AG20443 (cell line): ENCODE results near the gene DOCK11.

Source experiments
- DNase-seq: peaks from one replicate; pipeline ENCODE4 v3.0.0; 2012; ENCODE audit warnings: low spot score, mixed read lengths

The DOCK11 gene

DNA sequence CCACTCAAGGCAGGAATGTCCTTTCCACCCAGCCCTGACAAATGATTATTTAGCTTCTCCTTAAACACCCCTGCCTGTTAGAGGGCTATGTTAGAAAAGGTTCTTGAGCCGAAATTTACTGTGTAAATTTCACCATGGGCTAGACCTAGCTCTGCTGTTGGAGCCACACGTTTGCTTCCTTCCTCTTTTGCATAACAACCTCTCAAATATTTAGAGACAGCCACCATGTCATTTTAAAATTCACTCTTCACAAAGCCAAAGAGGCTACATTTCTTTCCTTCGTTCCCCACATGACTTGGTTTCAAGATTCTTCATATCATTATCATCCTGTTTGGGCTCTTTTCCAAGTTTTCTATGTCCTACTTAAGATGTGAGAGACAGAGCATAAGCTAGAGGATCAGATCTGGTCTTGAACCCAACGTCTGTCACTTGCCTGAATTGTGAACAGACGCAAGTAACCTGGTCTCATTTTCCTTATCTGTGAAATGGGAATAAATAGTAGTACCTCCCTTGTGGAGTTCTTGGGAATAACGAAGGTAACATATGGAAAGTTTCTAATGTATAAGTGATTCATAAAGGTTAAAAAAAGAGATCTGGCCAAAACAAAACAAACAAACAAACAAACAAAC, 6.7 kb downstream of the DOCK11 start:
- DNase-seq = no peak

DNA sequence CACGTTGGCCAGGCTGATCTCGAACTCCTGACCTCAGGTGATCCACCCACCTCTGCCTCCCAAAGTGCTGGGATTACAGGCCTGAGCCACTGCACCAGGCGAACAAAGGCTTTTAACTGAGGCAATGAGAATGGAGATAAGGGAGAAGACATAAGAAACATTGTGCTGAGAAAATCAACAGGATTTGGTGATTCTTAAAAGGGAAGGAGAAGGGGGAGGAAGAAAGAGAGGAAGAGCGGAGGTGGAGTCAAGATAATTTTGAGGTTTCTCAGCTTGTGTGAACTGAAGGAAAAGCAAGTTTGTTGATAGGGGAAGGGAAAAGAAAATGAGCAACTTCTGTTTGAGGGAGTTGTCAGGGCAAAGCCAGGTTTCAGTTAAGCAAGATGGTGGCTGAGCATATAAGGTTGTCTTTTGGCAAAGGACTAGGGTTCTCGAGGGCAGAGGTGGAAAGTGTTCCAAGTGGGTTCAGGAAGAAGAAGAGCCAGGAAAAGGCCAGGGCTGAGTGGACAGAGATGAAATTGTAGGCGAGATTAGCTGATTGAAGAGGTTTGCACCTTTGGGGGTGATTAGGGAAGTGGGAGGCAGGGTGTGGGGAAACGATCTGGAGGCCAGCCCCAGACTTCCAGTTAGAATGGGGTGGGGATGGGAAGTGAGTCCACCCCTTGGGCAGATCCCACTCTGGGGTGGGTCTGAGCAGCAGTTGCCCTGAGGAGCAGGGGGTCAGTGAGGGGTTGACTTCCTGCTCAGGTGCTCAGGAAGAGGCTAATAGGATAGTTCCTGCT, 7.8 kb downstream of the DOCK11 start:
- DNase-seq = no peak

DNA sequence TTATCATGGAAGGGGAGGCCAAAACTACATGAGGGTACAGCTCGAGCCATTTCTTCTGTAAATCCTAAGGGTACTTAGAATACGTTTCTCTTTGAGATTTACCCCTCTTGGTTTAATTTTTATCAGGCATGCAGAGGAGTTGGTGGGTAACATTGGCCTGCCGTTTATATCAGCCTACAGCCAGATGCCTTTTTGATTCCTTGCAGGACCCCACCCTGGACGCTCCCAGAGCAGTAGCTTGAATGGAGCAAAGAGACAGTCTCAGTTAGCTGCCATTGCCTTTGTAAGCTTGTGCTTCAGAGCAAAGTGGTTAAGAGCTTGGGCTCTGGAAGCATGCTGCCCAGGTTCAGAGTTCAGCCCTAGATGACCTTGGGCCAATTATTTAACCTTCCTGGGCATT, 9.0 kb downstream of the DOCK11 start:
- no peak for DNase-seq

DNA sequence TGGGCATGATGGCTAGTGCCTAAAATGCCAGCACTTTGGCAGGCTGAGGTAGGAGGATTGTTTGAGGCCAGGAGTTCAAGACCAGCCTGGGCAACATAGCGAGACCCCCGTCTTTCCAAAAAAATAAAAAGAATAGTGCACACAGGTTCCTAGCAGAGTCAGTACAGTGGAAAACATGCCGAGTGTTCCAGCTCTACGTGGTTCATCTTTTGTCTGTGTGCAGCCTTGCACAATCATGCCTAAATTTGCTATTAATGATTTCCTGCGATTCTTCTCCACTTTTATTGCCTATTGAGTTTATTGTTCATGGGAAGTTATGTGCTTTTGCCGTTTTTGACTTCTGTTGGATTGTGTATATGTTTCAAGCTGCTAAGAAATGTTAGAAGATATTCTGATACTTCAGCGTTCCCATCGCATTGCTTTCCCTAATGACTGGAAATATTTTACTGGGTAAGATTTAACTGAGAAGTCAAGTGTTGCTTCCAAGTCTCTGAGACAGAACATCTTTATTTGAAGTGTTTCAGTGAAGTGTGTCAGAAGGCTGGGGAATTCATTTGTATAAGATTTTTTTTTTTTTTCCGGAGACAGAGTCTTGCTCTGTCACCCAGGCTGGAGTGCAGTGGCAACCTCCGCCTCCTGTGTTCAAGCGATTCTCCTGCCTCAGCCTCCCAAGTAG, 11.3 kb downstream of the DOCK11 start:
- DNase-seq = no peak

DNA sequence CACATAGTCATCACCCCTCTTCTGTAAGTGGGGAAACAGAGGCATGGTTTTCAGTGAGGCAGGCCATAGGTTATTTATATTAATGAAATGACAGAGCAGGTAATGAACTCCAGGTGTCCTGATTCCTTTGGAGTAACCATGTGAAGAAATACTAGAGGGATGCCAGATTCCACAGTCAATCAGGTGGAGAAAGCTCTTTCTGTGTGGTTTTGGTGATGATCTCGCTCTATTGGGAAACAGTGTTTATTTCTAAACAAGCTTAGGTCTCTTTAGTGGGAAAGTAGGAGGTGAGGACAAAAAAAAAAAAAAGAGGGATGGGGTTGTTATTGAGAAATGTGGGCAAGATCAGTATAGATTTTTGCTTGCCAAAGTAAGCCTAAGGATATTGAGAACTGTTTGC, 12.2 kb downstream of the DOCK11 start:
- DNase-seq = peak; percentile 16

DNA sequence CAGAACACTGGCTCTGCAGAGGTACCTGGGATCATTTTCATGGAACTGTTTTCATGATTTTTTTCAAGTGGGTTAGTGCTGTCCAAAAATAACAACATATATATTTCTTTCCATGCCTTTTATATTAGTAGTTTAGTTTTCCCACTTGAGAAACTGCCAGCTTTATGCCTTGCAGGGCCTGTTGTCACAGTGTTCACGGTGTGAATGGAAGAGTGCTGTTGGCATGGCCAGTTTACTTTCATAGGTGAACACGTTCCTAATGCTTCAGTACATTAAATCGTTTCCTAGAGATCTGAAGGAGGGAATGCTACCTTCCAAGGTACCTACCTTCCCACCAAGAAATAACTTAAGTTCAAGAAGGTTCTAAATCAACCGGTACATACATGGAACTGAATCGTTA, 12.6 kb downstream of the DOCK11 start:
- DNase-seq = no peak

DNA sequence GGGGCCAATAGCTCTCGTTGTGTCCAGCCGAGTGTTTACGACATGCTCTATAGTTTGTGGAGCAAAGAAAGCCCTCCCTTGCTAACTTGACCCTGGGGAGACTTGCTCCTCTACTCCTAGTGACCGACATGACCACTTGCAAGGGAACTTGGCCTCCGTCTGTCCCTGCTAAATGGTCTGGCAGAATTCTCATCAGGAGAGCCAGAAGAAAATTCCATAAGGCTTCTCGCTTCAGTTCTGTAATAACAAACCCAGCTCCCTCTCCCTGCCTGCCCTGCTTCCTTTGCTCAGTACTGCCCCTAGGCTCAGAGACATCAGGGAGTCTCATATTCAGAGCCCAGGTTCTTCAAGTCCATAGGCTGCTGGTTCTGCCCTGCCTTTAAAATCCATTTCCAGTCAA, 13.0 kb downstream of the DOCK11 start:
- DNase-seq = no peak

DNA sequence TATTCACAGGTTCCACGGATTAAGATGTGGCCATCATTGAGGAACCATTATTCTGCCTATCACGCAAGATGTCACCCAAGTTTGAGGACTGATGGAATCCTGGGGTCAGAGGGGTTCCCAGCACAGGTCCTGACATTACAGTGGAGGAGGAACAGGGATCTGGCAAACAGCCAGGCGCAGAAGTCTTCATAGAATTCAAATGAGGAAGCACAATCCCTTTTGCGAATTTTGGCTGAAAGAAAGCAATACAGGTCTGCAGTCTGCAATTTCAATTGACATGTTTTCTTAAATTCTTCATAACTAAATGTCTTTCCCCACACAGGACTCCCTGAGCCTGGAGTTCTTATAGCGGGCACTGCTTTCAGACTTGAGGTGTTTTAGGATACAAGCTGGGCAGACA, 14.5 kb downstream of the DOCK11 start:
- no peak for DNase-seq

DNA sequence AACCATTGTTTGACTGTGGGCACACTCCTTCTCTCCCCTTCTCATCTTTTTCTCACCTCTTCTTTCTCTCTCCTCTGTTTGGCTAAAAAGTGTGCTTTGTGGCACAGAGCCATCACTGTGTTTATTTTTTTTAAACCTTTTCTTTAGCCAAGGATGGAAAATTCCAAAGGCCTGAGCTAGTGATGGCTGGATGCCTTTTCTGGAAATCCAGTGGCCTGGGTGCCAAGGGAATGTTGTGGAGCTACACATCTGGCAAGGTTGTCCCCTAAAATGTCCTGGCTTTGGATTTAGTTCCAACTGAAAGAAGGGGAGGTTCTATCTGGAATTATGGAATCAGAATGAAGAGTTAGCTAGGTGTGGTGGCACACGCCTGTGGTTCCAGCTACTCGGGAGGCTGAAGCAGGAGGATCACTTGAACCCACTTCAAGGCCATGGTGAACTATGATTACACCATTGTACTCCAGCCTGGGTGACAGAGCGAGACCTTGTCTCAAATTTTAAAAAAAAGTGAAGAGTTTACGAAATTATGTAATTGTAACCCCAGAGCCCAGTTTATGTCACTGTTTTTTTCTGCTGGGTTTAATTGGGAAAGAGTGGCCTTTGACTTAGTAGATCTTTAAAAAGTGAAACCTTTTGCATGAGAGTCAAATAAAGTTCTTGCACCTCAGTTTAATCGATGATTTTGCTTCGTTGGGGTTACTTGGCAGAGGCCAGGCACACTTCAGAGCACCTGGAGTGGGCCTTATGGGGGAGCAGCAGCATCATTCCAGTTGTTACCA, 17.7 kb downstream of the DOCK11 start:
- peak; percentile 33 for DNase-seq

DNA sequence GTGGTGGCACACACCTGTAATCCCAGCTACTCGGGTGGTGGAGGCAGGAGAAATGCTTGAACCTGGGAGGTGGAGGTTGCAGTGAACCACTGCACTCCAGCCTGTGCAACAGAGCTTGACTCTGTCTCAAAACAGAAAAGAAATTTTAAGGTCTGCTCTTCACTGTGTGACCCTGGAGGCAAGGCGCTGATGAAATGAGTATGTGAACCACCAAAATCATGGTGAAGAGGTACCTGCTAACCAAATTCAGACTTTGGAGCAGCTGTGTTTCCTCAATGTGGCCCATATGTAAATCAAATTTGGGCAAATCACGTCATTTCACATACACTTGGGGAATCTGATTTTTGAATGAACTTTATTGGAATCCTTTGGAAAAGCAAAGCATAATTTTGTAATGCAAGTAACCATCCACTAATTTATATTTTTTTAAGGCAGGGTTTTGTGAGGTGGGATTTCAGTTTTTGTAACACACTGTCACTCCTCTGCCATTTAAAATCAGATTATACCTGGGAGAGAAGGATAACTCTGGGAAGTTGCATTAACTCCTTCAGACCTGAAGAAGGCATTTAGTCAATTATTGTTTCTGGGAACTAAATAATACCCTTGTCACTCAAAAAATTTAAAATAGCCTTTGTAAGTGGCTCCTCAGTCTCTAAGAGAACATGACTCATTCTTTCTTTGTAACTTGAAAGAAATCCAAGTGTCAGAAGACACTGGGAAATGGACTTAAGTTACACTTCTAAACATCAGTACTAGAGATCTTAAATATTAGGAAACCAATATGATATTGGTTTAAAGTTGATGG, 24.0 kb downstream of the DOCK11 start:
- no peak for DNase-seq

DNA sequence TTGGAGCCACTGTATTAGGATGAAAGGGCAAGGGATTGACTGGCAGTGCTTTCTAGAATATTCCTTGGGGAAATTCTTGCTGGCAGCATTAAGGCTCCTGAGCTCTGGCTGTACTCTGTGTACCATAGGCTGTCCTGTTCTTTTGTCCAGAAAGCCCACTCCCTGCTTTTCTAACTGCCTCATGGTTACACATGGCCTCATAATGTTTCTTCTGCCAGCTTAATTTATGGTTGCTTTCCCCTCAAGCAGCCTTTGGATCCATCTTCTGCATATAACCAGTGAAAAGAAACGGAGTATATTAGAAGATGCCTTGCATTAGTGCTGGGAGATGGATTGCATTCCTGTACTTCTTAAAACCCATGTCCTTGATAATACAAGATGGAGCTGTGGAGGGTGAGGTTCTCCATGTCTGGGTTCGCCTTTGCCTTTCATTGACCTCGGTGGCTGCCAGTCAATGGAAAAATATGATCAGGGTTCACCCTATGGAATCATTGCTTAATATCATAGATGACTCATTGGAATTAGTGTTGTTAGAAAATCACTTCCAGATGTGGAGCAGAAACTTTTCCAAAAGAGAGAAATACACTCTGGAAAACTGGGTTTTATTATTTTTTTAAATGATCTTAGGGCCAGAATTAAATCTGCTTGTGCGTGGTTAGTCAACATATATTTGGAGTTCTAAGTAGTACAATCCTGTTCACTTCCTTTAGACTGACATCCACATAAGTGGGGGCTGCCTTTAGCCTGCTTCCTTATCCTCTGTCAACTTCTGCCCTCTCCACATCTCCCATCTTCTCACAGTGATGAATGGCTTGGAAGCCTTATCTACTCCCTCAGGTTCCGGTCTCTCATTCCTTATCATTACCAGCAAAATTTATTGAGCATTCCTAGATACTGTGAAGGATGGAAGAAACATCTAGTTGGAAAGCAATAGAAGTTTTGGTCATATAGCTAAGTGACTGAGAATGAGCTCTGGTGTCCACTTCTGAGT, 24.9 kb downstream of the DOCK11 start:
- peak; percentile 33 for DNase-seq

DNA sequence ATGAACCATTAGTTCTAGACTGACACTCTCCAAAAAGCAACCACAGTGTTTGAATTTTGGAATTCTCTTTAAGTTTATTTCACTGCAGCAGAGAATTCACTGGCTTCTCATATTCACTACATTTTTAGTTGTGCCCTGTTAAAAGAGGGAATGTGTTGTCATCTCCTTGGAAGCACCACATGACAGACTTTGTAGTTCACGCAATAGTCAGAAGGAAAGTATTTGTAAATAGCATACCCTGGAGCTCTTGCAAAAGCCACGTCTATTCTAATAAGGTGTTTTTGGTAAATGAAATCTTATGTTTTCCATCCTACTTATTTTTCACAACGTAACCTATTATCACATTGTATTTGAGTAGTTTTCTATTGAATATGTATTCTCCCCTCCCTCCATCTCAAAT, 25.8 kb downstream of the DOCK11 start:
- DNase-seq = peak; percentile 44

DNA sequence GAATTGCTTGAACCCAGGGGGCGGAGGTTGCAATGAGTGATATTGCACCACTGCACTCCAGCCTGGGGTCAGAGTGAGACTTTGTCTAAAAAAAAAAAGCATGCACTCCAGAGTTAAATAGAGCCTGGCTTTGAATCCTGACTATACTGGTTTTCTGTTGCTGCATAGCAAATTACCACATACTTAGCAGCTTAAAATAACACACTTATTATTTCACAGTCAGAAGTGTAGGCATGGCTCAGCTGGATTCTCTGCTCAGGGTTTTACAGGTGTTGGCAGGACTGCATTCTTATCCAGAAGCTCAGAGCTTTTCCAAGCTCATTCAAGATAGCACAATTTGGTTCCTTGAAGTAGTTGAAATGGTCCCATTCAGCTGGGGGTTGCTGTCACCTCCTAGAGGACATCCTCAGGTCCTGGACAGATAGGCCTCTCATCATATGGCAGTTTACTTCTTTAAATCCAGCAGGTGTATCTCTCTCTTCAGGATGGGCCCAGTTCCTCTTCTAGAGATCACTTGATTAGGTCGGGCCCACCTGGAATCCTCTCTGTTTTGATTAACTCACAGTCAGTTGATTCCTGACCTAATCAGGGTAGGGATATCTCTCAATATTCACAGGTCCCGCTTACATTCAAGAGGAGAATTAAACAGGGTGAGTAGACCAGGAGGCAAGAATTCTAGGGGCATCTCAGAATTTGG, 26.8 kb downstream of the DOCK11 start:
- no peak for DNase-seq

DNA sequence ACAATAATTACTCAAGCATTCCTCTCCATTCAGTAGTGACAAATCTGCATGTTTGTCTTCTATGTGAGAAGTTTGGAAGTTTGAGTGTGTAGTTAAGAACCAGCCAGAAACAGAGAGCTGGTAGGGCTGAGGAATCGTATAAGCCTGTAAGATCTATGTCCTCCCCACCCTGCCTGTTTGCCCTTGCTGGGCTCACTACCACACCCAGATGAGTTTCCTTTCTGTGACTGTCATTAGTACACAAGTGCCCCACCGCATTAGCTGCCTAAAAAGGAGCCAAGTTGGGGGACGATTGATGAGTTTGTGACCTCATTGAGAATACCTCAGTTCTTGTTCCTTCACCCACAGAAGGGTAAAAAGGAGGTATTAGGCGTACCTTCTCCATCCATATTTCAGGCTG, 28.3 kb downstream of the DOCK11 start:
- no peak for DNase-seq

DNA sequence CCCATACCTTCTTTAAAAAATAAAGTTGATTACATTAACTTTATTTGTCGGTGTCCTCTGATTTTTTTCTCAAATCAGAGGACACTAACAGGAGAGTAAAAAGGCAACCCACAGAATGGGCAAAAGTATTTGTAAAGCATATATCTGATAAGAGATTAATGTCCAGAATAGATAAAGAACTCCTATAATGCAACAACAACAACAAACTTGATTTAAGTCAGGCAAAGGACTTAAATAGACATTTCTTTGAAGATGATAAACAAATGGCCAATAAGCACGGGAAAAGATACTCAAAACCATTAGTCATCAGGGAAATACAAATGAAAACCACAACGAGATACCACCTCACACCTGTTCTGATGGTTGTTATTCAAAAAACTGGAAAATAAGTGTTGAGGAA, 28.7 kb downstream of the DOCK11 start:
- DNase-seq = no peak

DNA sequence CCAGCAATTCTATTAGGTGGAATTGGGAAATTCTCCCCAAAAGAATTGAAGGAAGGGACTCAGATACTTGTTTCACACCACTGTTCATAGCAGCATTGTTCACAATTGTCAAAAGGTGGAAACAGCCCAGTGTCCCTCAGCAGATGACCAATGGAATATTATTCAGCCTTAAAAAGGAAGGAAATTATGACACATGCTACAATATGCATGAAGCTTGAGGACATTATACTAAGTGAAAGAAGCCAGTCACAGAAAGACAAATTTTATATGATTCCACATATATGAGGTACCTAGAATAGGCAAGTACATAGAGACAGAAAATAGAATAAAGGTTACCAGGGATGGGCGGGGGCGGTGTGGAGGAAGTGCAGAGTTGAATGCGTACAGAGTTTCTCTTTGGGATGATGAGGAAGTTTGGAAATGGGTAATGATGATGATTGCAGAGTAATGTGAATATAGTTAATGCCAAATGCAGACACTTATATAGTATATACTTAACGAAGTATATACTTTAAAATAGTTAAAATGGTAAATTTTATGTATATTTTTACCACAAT, 29.6 kb downstream of the DOCK11 start:
- DNase-seq = no peak

DNA sequence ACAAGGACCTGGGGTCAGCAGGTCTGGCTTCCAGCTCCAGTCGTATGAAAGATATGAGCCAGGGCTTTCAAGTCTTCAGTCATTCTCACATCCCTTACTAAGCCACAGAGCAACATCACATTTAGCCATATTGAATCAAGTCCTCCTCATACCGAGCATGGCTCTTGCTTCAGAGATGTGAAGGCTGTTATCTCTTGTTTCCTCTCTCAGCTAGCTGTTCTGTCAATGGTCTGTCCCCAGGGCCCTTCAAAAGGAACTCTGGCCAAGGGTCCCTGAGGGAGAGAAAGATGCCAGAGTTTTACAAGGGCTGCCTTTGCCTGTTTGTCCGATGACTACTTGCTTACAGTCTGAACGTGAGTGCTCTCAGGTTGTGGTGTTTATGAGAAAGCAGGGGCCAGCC, 30.5 kb downstream of the DOCK11 start:
- no peak for DNase-seq

DNA sequence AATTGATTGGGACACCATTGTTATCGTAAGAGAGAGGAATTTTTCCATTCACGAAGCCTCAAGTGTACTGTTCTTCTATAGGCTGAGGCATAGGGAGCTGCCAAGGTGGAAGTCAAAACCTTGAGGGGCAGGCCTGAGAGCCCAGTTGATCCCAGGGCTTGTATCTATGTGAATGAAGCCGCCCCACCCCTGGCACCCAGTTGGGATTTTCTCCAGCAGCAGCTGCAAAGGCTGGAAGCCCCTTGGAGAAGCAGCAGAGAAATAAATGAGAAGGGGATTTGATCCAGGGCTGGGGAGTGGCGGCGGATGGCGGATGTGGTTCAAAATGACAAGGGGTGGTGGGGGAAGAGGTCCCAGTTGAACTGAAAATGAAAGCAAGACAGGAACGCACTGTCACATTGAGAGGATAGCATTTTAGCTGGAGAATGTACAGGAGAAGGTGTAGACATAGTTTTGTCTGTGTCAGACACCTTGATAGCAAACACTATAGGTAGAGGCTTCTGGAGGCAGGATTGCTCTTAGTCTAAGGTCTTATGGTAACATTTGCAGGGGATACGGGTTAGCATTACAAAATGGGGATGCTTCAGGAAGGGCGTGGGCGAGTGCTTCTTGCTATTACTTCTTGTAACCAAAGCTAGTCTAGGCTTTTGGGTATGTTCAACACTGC, 32.6 kb downstream of the DOCK11 start:
- no peak for DNase-seq
